CD4-positive, alpha-beta T cell treated with Interleukin-6 at 100 ng/mL for 8 hours (primary cell): ENCODE measurements around the gene PAFAH1B2.
"Not testable (repeated sequence)": the region's sequence is repeated elsewhere in the genome, so short reads cannot be mapped to it uniquely, and the experiment has no call there.

Experiments used
- DNase-seq: peaks from one replicate; pipeline ENCODE4 v3.0.0-alpha.2; 2020; ENCODE audit warnings: mixed read lengths, low spot score

The PAFAH1B2 gene

DNA sequence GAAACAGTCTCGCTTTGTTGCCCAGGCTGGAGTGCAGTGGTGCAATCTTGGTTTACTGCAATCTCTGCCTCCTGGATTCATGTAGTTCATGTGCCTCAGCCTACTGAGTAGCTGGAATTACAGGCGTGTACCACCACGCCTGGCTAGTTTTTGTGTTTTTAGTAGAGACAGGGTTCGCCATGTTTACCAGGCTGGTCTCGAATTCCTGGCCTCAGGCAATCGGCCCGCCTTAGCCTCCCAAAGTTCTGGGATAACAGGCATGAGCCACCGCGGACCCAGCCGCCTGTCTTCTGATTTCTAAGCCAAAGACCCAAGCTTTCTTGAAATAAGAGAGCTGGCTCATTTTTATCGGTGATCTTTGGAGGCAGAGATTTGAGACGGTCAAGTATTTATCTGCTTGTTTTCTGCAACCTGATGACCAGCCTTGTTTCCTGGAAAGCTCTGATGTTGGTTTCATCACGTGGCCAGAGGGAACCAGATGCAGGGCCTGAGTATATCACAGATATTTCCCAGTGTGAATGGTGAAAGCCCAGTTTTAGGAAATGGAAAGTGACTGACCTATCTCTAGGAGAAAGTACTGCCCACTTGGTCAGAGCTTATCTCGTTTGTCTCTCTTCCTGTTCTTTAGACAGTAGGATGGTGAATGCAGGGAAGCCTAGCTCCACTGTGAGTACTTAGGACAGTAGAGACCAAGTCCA, 28.8 kb downstream of the PAFAH1B2 start:
- DNase-seq, result no peak

GRCh38 chr11:117175104-117175503, 31.0 kb downstream of the PAFAH1B2 start:
- no peak for DNase-seq

GRCh38 chr11:117175781-117176180, 31.7 kb downstream of the PAFAH1B2 start:
- no peak for DNase-seq

DNA sequence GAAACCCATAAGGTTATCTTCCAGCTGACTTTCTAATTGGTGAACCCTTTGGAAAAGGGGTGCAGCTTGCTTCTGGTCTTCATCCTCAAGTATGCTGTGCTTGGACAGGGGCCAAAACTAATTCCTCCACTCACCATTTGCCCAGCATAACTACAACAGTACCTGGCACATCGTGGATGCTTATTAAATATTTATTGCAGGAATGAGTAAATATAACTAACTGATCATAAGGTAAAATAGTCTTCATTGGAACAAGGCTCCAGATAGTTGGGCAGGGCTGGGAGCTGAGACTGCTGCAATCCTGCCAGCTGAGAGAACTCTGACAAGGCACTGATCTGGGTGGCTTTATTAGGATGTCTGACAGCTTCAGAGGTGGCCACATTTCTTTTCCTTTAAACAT, 32.1 kb downstream of the PAFAH1B2 start:
- no peak for DNase-seq

DNA sequence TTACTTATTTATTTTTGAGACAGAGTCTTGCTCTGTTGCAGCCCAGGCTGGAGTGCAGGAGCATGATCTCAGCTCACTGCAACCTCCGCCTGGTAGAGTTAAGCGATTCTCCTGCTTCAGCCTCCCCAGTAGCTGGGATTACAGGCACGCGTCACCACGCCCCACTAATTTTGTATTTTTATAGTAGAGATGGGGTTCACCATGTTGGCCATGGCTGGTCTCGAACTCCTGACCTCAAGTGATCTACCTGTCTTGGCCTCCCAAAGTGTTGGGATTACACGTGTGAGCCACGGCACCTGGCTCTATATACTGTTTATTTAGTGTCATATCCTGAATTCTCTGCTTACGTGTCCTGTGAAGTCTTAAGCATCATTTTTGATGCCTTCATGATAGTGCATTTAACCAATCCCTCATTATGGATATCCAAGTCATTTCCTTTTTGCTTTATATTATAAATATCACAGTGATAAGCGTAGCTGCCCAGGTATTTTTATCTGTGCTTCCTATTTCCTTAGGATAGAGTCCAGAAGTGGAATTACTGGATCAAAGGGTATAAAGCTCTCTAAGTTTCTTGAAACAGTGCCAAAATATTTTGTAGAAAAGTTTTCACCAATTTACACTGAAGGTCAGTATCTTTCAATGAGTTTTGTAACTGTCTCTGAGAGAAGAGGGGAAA, 33.6 kb downstream of the PAFAH1B2 start:
- DNase-seq, result no peak

DNA sequence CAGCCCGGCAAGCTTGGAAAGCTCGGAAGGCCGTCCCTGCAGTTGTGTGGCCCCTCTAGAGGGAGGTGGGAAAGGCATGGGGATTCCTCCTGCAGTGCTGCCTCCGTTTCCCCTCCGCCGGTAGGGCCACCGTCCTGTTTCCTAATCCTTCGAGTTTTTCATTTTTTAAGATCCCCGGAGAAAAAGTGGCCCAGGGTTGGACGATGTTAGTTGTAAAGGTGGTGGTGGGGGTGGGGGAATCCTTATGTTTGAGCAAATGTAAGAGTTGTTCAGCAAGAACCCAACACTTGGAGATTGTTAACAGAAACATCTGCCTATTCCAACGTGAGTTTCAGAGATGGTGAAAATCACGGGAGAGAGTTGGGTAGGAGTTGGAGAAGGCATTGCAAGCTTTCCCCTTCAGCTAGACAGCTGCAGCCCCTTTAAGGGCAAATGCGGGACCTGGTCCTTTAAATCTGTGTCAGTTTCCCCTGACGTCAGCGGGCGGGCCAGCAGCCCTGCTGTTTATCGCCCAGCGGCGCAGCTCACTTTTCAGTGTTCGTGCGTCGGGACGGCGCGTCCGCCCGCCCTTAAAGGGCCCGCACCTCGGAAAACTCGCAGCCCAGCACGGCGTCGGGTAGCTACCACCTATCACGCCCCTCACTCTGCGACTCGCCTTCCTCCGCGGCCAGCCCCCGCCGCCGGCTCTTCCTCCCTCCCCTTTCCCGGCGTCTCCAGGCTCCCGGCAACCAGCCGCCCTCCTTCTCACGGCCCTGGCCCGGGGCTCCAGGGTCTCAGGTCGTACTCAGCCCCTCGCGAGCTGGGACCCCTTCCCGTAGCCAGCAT, 34.3 kb downstream of the PAFAH1B2 start, which contains the start of gene SIDT2:
Gene SIDT2, plus strand, starts transcription at position 534 of the 825 bp plus-strand sequence. CDS start 521 bp downstream, outside the sequence.
- DNase-seq, result peak; percentile 86

GRCh38 chr11:117179048-117179999, 35.2 kb downstream of the PAFAH1B2 start:
- DNase-seq, result peak; percentile 28

DNA sequence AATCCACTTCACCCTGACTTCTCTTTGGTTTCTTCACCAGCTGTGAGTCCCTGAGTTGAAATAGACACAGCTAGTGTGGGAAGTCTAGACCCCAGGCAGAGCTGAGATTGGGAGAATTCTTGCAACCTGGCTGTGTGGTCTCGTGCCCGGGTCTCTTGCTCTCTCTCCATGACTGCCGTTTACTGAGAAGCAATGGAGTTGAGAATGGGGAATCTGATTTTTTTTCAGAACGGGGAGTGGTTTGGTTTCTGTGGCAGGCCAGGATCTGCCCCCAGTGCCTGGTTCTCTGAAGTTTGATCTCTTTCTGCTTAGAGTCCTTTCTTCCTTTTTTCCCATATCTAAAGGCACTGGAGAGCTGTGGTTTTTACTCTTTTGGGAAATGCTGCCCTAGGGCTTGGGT, 35.9 kb downstream of the PAFAH1B2 start:
- no peak for DNase-seq

DNA sequence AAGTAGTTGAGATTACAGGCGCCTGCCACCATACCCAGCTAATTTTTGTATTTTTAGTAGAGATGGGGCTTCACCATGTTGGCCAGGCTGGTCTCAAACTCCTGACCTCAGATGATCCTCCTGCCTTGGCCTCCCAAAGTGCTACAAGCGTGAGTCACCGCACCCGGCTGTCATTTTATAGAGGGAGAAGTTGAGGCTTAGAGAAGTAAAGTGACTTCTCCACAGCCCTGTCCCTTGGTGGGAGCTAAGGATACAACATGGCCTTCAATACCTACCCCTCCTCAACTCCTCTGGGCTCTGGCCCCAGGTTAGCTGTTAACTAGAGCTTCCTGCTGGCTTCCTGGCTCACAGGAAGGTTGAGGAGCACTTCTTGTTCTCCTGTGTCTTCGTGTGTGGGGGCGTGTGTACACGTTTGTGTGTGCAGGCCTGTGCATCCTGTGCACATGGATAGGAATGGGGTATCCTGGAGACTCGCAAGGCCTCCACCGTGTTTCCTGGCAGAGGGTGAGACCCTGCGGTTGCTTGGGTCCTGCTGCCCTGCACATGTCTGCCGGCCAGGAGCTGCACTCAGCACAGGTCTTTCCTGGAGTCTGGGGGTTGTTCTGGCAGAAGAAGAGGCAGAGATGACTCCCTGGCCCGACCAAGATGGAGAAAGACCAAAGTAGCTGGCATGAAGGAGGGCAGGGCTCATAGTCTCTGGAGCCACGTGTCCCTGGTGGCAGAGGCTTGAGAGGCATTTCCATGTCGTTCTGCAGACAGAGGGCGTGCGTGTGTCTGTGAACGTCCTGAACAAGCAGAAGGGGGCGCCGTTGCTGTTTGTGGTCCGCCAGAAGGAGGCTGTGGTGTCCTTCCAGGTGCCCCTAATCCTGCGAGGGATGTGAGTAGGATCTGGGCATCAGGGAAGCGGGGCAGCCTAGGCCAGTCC, 36.8 kb downstream of the PAFAH1B2 start:
- peak; percentile 54 for DNase-seq

DNA sequence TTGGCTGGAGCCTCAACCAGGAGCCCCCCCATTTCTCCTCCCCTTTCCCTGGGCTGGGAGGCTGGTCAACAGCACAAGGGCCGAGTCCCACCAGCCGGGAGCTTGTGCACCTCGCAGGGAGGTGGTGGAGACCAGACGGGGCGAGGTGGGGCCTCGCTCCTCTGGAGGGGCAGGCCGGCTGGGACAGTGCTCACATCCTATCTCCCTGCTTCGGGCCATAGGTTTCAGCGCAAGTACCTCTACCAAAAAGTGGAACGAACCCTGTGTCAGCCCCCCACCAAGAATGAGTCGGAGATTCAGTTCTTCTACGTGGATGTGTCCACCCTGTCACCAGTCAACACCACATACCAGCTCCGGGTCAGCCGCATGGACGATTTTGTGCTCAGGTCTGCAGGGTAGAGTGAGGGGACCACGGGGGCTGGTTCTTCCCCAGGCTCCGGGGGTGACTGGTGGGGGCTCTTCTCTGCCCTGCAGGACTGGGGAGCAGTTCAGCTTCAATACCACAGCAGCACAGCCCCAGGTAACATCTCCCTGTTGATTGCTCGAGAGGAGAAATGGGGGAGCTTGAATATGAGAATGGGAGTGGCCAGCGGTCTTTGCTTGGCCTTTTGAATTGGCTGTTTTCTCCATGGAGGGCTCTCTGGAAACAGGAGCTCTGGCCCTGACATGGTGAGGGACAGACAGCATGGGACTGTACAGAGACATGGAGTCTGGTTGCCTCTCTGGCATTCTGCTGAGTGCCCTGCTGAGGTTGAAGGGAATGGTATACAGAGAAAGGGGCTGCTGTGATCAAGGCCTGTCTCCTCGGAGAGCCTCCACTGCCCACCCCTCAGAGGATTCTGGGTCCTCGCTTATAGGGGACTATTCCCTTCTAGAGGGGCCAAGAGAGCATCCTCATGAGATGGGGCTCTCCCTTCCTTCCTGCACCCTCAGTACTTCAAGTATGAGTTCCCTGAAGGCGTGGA, 37.8 kb downstream of the PAFAH1B2 start:
- no peak for DNase-seq

DNA sequence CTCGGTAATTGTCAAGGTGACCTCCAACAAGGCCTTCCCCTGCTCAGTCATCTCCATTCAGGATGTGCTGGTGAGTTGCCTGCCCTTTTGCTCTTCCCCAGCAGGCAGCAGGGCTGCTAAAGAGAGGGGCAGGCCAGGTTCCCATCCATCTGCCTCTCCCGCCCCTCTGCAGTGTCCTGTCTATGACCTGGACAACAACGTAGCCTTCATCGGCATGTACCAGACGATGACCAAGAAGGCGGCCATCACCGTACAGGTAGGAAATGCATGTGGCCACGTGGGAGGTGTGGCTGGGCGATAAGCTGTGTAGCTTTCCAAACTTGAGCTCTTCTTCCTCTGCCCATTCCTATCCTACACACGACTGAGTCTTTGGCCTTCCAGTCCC, 38.5 kb downstream of the PAFAH1B2 start:
- DNase-seq, result no peak

- not testable (repeated sequence) for DNase-seq
Observed at GRCh38 chr11:117183178-117183577, 39.1 kb downstream of the PAFAH1B2 start.

- no peak for DNase-seq
Observed at GRCh38 chr11:117183724-117184349, 39.8 kb downstream of the PAFAH1B2 start.

GRCh38 chr11:117185736-117186430, 41.8 kb downstream of the PAFAH1B2 start:
- no peak for DNase-seq

- no peak for DNase-seq
Observed at GRCh38 chr11:117186431-117186761, 42.3 kb downstream of the PAFAH1B2 start.

DNA sequence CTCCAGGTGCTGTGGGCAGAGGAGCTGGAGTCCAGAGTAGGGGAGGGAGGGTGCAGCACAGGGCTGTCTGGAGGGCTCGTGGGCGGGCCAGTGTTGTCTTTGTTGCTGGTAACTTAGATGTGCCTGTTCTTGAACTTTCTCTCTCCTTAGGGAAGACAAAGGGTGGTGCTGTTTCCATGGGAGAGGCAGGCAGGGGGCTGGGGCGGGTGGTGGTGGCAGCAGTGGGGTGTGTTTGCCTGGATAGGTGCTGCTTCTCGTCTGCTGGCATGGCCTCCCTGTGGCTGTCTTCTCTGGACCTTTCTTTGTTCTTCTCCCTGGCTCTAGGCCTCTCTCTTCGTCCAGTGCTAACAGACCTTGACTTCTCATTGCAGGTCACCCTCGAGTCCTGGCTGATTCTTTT, 42.9 kb downstream of the PAFAH1B2 start:
- no peak for DNase-seq

DNA sequence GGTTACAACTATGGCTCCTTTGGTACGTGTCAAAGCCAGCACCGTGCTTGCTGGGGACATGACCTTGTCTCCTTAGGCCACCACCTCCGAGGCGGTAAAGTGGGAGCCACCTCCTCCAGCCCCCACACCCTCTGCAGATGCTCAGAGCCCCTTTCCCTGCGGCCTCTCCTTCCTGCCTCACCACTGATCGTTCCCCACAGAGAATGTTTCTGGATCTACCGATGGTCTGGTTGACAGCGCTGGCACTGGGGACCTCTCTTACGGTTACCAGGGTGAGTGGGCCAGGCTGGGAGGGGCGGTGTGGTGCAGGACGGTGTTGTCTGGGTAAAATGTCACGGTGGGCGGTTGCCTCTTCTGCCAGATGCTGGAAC, 43.3 kb downstream of the PAFAH1B2 start:
- no peak for DNase-seq

DNA sequence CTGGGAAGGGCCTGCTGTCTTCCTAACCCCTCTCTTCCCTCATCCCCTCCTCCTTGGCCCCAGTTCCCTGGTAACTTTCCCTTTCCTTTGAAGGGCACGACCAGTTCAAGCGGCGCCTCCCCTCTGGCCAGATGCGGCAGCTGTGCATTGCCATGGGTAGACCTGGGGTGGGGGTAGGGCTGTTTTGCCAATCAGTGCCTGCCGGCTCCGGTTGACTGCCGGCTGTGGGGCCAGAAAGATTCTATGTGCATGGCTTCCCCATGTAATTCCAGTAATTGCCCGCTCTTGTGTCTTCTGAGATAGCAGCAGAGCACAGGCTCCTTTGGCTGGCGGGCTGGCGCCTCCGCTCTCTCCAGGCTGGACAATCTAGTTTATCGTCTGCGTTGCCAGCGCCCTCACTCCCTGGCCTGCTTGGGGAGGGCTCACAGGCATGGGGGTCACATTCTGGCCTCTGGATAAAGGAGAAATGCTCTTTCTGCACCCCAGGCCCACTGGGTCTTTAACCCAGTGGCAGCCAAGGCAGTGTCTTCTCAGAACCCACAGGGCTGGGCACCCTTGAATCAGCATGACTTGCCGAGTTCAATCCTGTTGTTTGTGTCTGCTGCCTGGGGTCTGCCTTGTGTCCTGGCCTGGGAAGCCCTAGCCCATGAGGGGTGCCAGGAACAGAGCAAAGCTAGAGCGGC, 43.9 kb downstream of the PAFAH1B2 start:
- DNase-seq, result no peak
